ENCODE results near the gene LSS.
A peak's percentile ranks its signal among the peaks of the same experiment; 100 is the strongest.
"Not testable (repeated sequence)": the region's sequence is repeated elsewhere in the genome, so short reads cannot be mapped to it uniquely, and the experiment has no call there.

LSS gene

DNA sequence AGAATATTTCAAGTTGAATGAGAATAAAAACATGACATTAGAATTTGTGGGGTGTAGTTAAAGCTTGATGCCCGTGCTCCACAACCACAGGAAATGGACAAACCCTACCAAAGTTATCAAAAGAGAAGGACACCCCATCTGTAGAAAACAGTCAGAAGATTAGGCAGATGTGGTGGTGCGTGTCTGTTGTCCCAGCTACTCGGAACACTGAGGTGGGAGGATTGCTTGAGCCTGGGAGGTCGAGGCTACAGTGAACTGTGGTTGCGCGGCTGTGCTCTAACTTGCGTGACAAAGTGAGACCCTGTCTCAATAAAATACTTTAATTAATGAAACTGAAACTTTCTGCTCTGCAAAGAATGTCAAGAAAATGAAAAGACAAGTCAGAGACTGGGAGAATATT is 42.9 kb downstream of the LSS start:
- DNase-seq (ENCODE audit: low read depth): no peak

DNA sequence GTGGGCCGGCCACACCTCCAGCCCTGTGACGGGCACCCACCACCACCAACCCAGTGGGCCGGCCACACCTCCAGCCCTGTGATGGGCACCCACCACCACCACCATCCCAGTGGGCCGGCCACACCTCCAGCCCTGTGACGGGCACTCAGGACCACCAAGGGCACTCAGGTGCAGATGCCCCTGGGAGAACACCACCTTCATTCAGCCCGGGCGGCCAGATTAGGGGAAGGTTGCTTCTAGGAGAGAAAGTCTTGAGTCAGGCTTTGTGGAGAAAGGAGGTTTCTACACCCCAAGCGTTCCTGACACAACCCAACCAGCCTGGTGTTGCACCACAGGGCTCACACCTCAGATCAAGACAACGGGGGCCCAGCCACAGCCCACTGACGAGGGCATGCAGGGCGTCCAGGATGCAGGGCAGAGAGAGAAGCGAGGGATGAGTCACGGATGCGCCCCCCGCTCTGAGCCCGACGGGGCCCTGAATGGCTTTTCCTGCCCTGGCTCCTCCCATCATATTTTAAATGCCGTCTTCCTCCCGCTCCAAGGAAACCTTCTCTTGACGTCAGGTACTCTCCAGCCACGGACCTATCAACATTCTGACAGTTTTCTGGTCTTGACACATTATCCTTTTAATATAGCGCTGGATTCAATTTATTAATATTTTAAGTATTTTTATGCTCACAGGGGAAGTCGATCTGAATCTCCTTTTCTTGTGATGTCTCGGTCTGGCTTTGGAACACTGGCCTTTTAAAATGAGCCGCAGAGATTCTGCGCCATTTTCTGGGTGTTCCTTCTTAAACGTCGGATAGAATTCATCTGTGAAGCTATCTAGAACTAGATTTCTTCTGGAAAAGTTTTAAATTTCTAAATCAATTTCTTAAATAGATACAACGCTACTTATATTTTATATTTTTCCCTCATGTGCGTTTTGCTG is 43.7 kb downstream of the LSS start:
- peak; percentile 43 for DNase-seq (ENCODE audit: low read depth)

DNA sequence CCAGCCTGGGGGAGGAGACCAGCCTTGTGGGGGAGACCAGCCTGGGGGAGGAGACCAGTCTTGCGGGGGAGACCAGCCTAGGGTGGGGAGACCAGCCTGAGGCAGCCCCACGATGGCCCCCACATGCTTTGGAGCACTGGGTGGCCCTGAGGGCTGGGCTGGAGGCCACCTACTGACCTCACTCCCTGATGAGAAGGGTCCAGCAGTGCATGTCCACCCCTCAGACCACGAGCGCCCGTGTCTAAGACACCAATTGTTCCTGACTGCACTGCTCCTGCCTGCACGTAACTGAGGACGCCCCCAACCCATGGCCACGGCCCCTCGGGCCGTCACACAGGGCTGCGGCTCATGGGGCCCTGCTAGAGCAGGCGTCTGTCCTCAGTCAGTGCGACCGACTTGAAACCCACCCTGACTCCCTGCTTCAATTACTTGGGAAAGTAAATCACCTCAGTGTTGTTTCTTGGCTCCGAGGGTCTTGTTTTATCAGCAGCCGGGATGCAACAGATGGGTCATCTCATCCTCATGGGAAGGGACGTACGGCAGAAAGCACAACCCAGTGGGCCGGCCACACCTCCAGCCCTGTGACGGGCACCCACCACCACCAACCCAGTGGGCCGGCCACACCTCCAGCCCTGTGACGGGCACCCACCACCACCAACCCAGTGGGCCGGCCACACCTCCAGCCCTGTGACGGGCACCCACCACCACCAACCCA is 44.5 kb downstream of the LSS start, which contains the start of gene SPATC1L:
Gene SPATC1L, minus strand, starts transcription at position 550 of the 715 bp plus-strand sequence. CDS start 1,643 bp downstream, outside the sequence.
- DNase-seq (ENCODE audit: low read depth): peak; percentile 17

DNA sequence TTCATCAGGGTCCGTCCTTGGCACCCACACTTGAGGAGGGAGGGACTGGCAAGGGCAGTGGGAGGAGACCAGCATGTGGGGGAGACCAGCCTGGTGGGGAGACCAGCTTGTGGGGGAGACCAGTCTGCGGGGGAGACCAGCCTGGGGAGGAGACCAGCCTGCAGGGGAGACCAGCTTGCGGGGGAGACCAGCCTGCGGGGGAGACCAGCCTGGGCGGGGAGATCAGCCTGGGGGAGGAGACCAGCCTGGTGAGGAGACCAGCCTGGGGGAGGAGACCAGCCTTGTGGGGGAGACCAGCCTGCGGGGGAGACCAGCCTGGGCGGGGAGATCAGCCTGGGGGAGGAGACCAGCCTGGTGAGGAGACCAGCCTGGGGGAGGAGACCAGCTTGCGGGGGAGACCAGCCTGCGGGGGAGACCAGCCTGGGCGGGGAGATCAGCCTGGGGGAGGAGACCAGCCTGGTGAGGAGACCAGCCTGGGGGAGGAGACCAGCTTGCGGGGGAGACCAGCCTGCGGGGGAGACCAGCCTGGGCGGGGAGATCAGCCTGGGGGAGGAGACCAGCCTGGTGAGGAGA is 45.2 kb downstream of the LSS start:
- not testable (repeated sequence) for DNase-seq (ENCODE audit: low read depth)

DNA sequence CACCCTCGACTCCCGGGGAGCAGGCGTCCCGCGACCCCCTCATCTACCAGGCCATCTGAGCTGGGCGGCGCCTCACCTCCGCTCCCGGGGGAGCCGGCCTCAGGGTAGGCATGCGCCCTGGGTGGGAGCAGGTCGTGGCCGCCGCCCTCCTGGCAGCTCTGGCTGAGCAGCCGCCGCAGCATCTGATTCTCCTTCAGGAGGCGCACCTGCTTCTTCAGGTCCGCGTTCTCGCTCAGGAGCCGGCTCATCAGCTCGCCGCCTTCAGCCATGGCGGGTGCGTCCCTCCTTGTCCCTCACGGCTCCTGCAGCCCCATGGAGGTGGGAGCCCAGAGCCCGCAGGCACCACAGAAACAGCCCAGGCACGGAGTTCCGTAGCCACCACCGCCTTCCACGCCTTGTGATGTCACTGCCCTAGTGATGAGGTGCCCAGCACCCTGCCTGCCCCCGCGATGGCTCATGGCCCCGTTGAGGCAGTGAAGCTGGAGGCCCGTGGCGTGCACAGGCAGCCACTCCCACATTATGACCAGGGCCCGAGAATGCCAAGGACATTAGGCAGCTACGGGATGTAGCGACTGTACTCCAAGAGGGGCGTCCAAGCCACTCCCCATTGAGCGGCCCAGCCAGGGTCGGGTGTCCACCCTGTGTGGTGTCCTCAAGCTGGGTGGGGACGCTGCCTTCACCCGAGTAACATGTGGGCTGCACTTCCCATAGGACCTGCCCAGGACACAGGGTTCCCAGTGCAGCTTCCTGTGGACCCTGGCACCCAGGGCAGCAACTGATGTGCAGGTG is 45.8 kb downstream of the LSS start:
- no peak for DNase-seq (ENCODE audit: low read depth)

DNA sequence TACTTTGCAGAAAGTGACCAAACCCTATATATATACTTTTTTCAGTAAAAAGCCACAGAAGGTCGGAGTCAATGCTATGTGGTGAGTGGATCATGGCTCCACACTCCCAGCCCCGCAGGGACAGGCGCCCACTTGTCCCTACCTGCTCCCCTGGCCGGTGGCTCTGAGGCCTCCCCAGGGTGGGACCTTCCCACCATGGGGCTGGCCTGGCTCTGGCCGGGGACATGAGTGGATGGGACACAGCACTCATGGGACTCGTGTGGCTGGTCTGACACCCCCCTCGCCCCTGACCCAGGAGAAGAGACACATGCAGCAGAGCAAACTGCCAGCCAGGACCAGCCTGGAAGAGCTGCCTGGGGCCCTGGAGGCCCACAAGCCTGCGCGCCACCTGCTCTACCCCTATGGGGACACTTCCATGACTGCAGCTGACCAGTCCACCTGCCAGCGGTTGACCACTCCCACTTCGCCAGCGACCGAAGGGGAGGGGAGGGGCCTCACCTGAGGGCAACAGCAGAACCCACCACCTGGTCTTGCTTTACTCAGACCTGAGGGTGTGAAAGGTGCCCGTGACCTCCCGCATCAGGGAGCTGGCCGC is 46.5 kb downstream of the LSS start:
- no peak for DNase-seq (ENCODE audit: low read depth)

DNA sequence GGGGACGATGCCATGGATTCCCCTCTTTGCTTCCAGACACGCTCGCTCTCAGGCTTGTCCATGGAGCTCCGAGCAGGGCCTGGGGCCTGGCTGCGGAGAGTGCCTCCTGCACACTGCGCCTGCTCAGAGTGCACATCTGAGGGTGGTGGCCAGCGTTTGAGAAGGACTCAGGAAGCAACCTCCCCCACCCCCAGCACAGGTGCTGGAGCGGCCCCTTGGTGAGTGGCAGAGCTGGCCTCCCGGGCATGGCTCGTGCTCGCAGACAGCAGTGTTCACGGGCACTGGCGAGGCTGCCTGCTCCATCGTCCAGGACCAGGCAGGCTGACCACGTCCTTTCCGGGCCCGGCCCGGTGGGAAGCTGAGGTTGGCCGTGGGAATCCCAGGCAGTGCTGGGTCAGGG is 47.1 kb downstream of the LSS start:
- no peak for DNase-seq (ENCODE audit: low read depth)

DNA sequence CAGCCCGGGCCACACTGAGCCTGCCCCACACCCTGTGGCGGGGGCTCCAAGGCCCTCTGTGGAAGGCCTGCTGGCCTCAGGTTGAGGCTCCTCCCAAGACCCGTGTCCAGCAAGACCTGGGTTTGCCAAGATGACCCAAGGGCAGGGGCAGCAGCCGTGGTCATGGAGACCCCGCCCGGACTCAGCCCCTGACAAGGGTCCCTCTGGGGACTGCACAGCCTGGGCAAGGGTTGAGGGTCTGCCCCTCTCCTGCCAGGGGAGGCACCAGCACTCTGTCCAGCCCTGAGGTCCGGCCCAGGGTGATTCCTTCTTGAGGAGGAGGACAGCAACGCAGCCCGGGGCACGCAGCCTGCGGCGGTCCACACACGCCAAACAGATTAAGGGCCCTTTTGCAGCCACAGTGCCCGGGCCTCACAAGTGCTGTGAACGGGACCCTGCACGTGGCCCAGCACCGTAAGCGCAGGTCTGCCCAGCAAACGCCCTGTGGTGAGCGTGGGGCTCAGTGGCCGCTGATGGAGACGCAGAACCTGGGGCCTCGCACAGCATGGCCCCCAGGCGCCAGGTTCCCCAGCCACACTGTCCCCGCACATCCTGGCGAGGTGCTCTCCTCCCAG is 47.7 kb downstream of the LSS start:
- no peak for DNase-seq (ENCODE audit: low read depth)

DNA sequence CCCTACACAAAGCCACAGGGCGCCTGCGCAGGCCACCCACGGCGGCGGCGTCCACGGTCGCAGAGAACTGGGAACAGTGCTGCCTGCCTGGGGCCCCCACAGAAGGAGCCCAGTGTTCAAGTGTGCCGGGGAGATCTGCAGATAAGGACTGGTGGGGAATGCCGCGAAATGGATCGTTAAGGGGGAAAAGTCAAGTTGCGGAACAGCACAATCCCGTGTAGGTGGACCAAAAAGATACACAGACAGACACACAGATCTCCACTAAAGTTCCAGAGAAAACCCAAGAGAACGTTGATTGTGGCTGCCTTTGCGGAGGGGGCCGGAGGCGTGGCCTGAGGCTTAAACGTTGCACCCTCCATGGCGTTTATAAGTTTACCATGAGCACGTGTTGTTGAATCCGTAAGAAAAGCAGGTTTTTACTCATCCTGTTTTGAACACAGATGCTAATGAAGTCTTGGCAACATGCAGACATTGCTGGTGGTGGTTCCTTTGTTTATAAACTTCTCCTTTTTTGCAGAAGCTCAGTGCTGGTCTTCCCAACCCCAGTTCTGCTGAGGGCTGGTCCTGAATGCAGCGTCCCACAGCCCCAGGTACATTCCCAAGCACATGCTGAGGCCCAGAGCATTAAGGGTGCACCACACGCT is 48.4 kb downstream of the LSS start:
- DNase-seq (ENCODE audit: low read depth): no peak

DNA sequence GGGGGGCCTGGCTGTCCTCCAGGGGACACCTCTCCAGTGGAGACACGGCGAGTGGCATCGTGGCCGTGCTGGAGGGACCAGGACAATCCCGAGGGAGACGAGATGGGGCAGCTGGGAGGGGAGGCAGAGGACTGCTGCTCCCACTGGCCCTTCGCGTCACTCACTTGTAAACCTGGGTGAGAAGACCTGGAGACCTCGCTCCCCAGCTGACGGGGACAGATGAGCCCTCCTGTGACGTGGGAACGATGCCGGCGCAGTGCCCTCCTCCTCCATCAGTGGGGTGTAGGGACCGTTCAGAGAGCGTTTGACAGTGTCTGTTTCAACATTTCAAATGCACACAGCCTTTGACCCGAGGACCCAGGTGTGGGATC is 48.9 kb downstream of the LSS start:
- DNase-seq (ENCODE audit: low read depth): no peak

DNA sequence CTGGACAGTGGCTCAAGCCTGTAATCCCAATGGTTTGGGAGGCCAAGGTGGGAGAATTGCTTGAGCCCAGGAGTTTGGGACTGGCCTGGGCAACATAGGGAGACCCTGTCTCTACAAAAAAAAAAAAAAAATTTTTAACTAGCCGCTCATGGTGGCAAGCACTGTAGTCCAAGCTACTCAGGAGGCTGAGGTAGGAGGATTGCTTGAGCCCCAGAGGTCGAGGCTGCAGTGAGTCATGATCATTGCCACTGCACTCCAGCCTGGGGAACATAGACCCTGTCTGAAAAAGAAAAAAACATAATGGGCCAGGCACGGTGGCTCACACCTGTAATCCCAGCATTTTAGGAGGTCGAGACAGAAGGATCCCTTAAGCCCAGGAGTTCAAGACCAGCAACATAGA is 49.6 kb downstream of the LSS start:
- no peak for DNase-seq (ENCODE audit: low read depth)

DNA sequence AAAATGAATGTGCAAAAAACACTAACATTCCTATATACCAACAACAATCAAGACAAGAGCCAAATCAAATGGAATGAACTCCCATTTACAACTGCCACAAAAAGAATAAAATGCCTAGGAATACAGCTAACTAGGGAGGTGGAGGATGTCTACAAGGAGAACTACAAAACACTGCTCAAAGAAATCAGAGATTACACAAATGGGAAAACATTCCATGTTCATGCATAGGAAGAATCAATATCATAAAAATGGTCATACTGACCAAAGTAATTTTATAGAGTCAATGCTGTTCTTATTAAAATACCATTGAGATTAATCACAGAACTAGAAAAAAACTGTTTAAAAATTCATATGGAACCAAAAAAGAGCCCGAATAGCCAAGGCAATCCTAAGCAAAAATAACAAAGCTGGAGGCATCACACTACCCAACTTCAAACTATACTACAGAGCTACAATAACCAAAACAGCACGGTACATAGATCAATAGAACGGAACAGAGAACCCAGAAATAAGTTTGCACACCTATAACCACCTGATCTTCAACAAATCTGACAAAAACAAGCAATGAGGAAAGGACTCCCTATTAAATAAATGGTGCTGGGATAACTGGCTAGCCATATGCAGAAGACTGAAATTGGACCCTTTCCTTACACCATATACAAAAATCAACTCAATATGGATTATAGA is 52.0 kb downstream of the LSS start:
- DNase-seq (ENCODE audit: low read depth): not testable (repeated sequence)

DNA sequence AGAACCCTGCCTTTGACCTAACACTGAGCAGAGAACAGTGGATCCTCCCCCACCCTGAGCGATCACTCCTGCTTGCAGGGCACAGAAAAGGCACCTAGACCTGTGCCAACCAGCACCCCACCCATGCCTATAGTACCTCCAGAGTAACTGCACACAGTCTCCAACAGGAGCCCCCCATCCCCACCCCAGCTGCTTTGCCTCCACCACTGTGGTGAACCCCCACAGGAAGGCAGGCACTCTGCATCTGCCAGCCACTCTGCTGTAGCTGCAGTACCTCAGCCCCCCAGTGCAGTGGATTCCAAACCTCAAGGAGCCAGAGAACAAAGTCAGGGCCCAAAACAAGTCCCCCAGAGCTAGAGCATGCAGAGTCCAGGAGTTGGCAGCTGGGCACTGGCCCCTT is 55.0 kb downstream of the LSS start:
- DNase-seq (ENCODE audit: low read depth): no peak

DNA sequence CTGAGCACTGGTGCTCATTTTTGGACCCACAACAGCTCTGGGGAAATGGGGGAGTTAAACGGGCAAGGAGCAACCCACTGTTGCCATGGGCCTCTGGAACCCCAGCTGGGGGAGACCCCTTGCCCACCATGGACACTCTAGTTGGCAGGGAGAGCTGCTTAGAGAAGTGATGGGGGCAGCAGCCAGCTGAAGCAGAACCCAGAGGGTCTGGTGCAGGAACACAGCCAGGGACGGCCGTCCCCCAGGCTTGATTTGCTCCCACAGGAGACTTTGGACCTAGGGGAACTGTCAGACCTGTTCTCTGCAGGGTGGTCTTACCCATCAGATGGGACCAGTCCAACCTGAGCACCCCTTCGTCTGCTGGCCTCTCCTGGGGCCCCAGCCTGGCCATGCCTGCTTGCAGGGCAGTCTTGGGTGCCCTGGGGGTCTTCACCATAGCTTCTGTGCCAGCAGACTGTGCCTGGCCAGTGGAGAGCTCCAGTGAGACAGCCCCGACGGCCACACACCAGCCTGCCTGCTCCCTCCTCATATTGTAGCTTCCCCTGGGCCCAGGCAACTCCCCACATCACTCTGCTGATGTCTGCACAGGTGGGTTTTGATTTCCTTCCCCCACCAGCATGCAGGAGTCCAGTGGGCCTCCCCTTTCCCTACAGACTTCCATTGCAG is 55.6 kb downstream of the LSS start:
- DNase-seq (ENCODE audit: low read depth): no peak

DNA sequence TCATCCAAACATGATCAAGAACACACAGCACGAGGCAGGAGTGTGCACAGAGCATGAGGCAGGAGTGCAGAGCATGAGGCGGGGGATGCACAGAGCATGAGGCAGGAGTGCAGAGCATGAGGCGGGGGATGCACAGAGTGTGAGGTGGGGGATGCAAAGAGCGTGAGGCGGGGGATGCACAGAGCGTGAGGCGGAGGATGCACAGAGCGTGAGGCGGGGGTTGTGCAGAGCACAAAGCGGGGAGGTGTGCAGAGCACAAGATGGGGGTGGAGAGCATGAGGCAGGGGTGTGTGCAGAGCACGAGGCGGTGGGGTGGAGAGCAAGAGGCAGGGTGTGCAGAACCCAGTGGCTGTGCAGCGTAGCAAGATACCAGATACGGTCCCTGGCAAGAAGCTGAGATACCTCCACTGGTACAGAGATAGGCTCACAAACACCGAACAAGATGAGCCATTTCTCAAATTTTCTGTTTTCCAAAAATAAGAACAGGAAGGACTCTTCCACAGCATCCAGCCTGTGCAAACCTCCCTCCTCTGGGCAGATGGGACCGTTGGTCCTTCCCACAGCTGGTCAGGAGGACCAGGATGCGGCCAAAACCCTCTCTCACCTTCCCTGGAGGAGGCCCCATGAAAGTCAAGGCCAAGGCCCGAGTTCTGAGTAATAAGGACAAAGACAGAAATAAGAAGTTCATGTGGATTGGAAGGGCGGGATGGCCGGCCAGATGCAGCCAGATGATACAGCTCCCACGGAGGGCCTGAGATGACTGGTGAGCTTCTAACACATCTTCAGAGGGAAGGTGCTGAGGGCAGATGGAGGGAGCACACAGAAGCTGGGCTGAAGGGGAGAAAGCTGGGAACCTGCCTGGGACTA is 56.3 kb downstream of the LSS start:
- no peak for DNase-seq (ENCODE audit: low read depth)

DNA sequence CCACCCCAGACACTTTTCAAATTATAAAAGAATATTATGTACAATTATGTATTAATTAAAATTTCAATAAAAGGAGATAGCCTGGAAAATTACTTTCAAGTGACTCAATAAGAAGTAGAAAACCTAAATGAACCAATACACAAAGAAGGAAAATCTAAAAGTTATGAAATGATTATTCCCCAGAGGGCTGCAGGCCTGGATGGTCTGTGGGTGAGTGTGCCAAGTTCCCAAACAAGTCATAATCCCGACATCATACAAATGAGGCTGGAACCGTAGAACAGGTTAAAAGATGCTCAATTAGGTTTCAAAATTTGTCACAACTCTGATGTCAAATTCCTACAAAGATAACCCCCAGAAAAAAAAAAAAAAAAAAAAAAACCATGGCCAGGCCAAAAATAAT is 57.0 kb downstream of the LSS start:
- no peak for DNase-seq (ENCODE audit: low read depth)

DNA sequence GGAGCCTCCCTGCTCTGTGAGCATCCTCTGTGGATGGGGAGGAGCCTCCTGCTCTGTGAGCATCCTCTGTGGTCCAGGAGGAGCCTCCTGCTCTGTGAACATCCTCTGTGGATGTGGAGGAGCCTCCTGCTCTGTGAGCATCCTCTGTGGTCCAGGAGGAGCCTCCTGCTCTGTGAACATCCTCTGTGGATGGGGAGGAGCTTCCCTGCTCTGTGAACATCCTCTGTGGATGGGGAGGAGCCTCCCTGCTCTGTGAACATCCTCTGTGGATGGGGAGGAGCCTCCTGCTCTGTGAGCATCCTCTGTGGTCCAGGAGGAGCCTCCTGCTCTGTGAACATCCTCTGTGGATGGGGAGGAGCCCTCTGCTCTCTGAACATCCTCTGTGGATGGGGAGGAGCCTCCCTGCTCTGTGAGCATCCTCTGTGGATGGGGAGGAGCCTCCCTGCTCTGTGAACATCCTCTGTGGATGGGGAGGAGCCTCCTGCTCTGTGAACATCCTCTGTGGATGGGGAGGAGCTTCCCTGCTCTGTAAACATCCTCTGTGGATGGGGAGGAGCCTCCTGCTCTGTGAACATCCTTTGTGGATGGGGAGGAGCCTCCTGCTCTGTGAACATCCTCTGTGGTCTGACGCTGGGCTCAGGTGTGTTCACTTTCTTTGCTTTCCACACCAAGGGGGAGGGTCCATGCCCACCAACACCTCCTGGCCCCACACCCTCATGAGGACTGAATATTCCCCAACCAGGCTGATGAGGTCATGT is 58.0 kb downstream of the LSS start:
- DNase-seq (ENCODE audit: low read depth): not testable (repeated sequence)

All from stimulated activated CD8-positive, alpha-beta memory T cell treated with anti-CD3 and anti-CD28 coated beads, Interleukin-15, amount 100 ng/mL, for 24 hours (primary cell).